ENCODE results near the gene TLE1.

TLE1 gene

GRCh38 chr9:81543695-81544094 lies 145.7 kb downstream of the TLE1 start:
- peak; percentile 33 for DNase-seq

GRCh38 chr9:81542118-81542889 lies 147.0 kb downstream of the TLE1 start:
- no peak for DNase-seq

GRCh38 chr9:81540142-81540710 lies 149.1 kb downstream of the TLE1 start:
- DNase-seq, result no peak

- no peak for DNase-seq
Observed at GRCh38 chr9:81539317-81539716, 150.0 kb downstream of the TLE1 start.

- DNase-seq, result no peak
Observed at GRCh38 chr9:81538890-81539289, 150.5 kb downstream of the TLE1 start.

- DNase-seq, result peak; percentile 75
Observed at GRCh38 chr9:81537964-81538363, 151.4 kb downstream of the TLE1 start.

- DNase-seq, result no peak
Observed at GRCh38 chr9:81536242-81537025, 152.9 kb downstream of the TLE1 start.

GRCh38 chr9:81535542-81536241 lies 153.7 kb downstream of the TLE1 start:
- peak; percentile 56 for DNase-seq

- no peak for DNase-seq
Observed at GRCh38 chr9:81534138-81534875, 155.0 kb downstream of the TLE1 start.

All from fibroblast of skin of scalp (primary cell).